Measurements from ENCODE around the gene ZRANB3.
A peak's percentile ranks its signal among the peaks of the same experiment; 100 is the strongest.
"Not testable (repeated sequence)": the region's sequence is repeated elsewhere in the genome, so short reads cannot be mapped to it uniquely, and the experiment has no call there.

The ZRANB3 gene

GRCh38 chr2:135530313-135531230, at the start of gene ZRANB3:
TSS of gene ZRANB3 (minus strand) at chr2:135531218.
- peak; percentile 93 for DNase-seq (ENCODE audit: low spot score)

- DNase-seq (ENCODE audit: low spot score), result no peak
Measured at GRCh38 chr2:135573620-135574019, 42.6 kb upstream of the ZRANB3 start.

GRCh38 chr2:135570884-135571283, 39.9 kb upstream of the ZRANB3 start:
- DNase-seq (ENCODE audit: low spot score), result no peak

GRCh38 chr2:135563793-135564192, 32.8 kb upstream of the ZRANB3 start:
- DNase-seq (ENCODE audit: low spot score), result no peak

GRCh38 chr2:135561925-135562324, 30.9 kb upstream of the ZRANB3 start:
- no peak for DNase-seq (ENCODE audit: low spot score)

GRCh38 chr2:135557530-135557929, 26.5 kb upstream of the ZRANB3 start:
- no peak for DNase-seq (ENCODE audit: low spot score)

- no peak for DNase-seq (ENCODE audit: low spot score)
Measured at GRCh38 chr2:135555311-135555710, 24.3 kb upstream of the ZRANB3 start.

GRCh38 chr2:135552887-135553286, 21.9 kb upstream of the ZRANB3 start:
- DNase-seq (ENCODE audit: low spot score), result no peak

- no peak for DNase-seq (ENCODE audit: low spot score)
Measured at GRCh38 chr2:135551356-135551755, 20.3 kb upstream of the ZRANB3 start.

GRCh38 chr2:135547311-135547710, 16.3 kb upstream of the ZRANB3 start:
- no peak for DNase-seq (ENCODE audit: low spot score)

- no peak for DNase-seq (ENCODE audit: low spot score)
Measured at GRCh38 chr2:135546436-135546835, 15.4 kb upstream of the ZRANB3 start.

GRCh38 chr2:135533545-135533944, 2.5 kb upstream of the ZRANB3 start:
- DNase-seq (ENCODE audit: low spot score), result not testable (repeated sequence)

- DNase-seq (ENCODE audit: low spot score), result no peak
Measured at GRCh38 chr2:135532581-135532980, 1.6 kb upstream of the ZRANB3 start.

- DNase-seq (ENCODE audit: low spot score), result peak; percentile 95
Measured at GRCh38 chr2:135531231-135532197, 496 bp upstream of the ZRANB3 start, which contains the start of gene R3HDM1. TSS of gene R3HDM1 (plus strand) at chr2:135531484. CDS start at chr2:135604846, 73,362 bp downstream.

- no peak for DNase-seq (ENCODE audit: low spot score)
Measured at GRCh38 chr2:135528006-135528405, 3.0 kb downstream of the ZRANB3 start.

- no peak for DNase-seq (ENCODE audit: low spot score)
Measured at GRCh38 chr2:135525786-135526185, 5.2 kb downstream of the ZRANB3 start.

GRCh38 chr2:135512099-135512498, 18.9 kb downstream of the ZRANB3 start:
- DNase-seq (ENCODE audit: low spot score), result no peak

- DNase-seq (ENCODE audit: low spot score), result no peak
Measured at GRCh38 chr2:135510577-135510976, 20.4 kb downstream of the ZRANB3 start.

GRCh38 chr2:135504811-135505210, 26.2 kb downstream of the ZRANB3 start:
- no peak for DNase-seq (ENCODE audit: low spot score)

- DNase-seq (ENCODE audit: low spot score), result not testable (repeated sequence)
Measured at GRCh38 chr2:135498588-135498987, 32.4 kb downstream of the ZRANB3 start.

- no peak for DNase-seq (ENCODE audit: low spot score)
Measured at GRCh38 chr2:135494917-135495316, 36.1 kb downstream of the ZRANB3 start.

- no peak for DNase-seq (ENCODE audit: low spot score)
Measured at GRCh38 chr2:135494503-135494902, 36.5 kb downstream of the ZRANB3 start.

- DNase-seq (ENCODE audit: low spot score), result no peak
Measured at GRCh38 chr2:135490376-135490775, 40.6 kb downstream of the ZRANB3 start.
